ENCODE results near the gene SACM1L.

- TF ChIP-seq CTCF (conservative IDR thresholded peaks at IDR 0.05 in 1 of 2, IDR thresholded peaks at IDR 0.05 in 1 of 2; ENCODE audit: extremely low read depth in 1 of 2, insufficient read depth in 1 of 2, low read depth in 1 of 2, low read length in 2 of 2) (no peak), EZH2 (IDR thresholded peaks at IDR 0.05; ENCODE audit: borderline replicate concordance, low read length) (no peak)
Observed at GRCh38 chr3:45640091-45640507, 49.1 kb upstream of the SACM1L start.

All from mammary epithelial cell (primary cell).